Muscle layer of colon (tissue), 2 donors: ENCODE measurements around the gene PBX2.

ENCODE experiments used
- H3K27ac ChIP-seq: one replicate; pipeline ENCODE4 v1.7.0; 2013; ENCODE audit warnings: low read depth, mild to moderate bottlenecking, low read length, moderate library complexity
- H3K27me3 ChIP-seq, 2 donors: one replicate each; pipeline ENCODE4 v1.7.0; 2013; ENCODE audit warnings: low read length in 2 of 2, mild to moderate bottlenecking in 2 of 2; ENCODE audit not compliant: insufficient read depth in 2 of 2, control insufficient read depth in 1 of 2
- H3K36me3 ChIP-seq: one replicate; pipeline ENCODE4 v1.7.0; 2013; ENCODE audit warnings: mild to moderate bottlenecking, low read length; ENCODE audit not compliant: insufficient read depth
- H3K4me1 ChIP-seq: one replicate; pipeline ENCODE4 v1.7.0; 2013; ENCODE audit warnings: mild to moderate bottlenecking, low read length; ENCODE audit not compliant: insufficient read depth
- H3K4me3 ChIP-seq, 2 donors: one replicate each; pipeline ENCODE4 v1.7.0; 2013; ENCODE audit warnings: low read length in 2 of 2, low read depth in 1 of 2, mild to moderate bottlenecking in 1 of 2, moderate library complexity in 1 of 2
- H3K9ac ChIP-seq: one replicate; pipeline ENCODE4 v1.7.0; 2013; ENCODE audit warnings: low read length
- H3K9me3 ChIP-seq: one replicate; pipeline ENCODE4 v1.7.0; 2013; ENCODE audit warnings: mild to moderate bottlenecking, low read length
- donor health status: abdominal sarcoma.
- donor health status: Adenocarcinoma of cecum.

The PBX2 gene, protein sequence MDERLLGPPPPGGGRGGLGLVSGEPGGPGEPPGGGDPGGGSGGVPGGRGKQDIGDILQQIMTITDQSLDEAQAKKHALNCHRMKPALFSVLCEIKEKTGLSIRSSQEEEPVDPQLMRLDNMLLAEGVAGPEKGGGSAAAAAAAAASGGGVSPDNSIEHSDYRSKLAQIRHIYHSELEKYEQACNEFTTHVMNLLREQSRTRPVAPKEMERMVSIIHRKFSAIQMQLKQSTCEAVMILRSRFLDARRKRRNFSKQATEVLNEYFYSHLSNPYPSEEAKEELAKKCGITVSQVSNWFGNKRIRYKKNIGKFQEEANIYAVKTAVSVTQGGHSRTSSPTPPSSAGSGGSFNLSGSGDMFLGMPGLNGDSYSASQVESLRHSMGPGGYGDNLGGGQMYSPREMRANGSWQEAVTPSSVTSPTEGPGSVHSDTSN

GRCh38 chr6:32190054-32190851, at the start of gene PBX2:
Gene PBX2, minus strand, starts transcription at chr6:32190202. Its CDS starts 287 bp downstream, at chr6:32189915.
- H3K4me1 ChIP-seq: peaks cover 50% of the 10 kb centered on the region
- peaks cover 20% of the 10 kb centered on the region for H3K36me3 ChIP-seq

DNA sequence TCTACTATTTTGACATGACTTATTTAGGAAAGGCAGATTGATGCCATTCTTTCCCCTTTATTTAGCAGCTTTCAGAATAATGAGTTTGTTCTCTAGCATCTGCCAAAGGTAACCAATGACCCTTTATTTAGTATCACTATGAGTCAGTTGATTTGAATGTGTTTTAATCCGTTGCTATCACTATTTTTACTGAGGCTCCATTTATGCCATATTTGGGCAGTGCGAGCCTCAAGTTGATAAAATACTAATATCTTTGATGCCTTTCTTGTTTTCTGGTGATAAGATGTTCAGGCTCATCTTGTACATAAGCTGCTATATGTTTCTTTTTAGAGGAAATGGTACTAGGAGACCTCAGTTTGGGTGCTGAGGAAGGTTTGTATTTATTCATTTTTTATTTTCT, 49.5 kb upstream of the PBX2 start:
- H3K9me3 ChIP-seq: no peaks in the 10 kb centered on the region
- H3K27me3 ChIP-seq: no peaks in the 10 kb centered on the region
- no peaks in the 10 kb centered on the region for H3K4me1 ChIP-seq
- no peaks in the 10 kb centered on the region for H3K36me3 ChIP-seq
- no peak overlapping the region for H3K9ac ChIP-seq
- no peak overlapping the region for H3K27ac ChIP-seq
- no peak overlapping the region for H3K4me3 ChIP-seq

More at GRCh38 chr6:32190054-32190851, at the start of gene PBX2:
- peak within 1 kb of the TSS; percentile 35 to 73 for H3K4me3 ChIP-seq
- H3K9me3 ChIP-seq: no peaks in the 10 kb centered on the region
- H3K27me3 ChIP-seq: no peaks in the 10 kb centered on the region
- peak within 1 kb of the TSS; percentile 98 for H3K9ac ChIP-seq
- H3K27ac ChIP-seq: peak within 1 kb of the TSS; percentile 99

DNA sequence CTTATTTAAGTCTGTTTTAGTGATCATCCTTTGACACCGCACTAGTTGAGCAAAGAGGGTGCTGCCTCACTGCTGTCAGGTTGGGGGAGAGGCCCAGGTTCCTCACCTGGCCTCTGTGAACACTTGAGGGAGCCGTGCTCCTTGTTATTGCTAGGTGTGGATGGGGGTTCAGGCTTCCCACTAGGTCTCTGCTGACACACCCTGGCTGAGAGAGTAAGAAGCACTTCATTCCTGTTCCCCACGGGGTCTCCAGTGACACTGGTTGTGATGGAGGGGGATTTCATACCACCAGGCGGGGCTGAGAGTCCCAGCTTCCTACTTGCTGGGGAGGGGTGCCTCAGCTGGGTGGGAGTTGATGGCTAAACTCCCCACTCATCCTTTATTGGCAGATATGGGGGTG, 44.9 kb upstream of the PBX2 start:
- Histone ChIP-seq H3K36me3 (no peaks in the 10 kb centered on the region), H3K27me3 (no peaks in the 10 kb centered on the region), H3K27ac (no peak overlapping the region), H3K9ac (no peak overlapping the region), H3K9me3 (no peaks in the 10 kb centered on the region), H3K4me3 (no peak overlapping the region), H3K4me1 (no peaks in the 10 kb centered on the region)

- H3K4me3 ChIP-seq: no peak overlapping the region
- no peaks in the 10 kb centered on the region for H3K27me3 ChIP-seq
- no peaks in the 10 kb centered on the region for H3K9me3 ChIP-seq
- H3K36me3 ChIP-seq: no peaks in the 10 kb centered on the region
- no peaks in the 10 kb centered on the region for H3K4me1 ChIP-seq
- H3K27ac ChIP-seq: no peak overlapping the region
- H3K9ac ChIP-seq: no peak overlapping the region
These were observed 36.4 kb upstream of the PBX2 start for GRCh38 chr6:32226434-32226833.

DNA sequence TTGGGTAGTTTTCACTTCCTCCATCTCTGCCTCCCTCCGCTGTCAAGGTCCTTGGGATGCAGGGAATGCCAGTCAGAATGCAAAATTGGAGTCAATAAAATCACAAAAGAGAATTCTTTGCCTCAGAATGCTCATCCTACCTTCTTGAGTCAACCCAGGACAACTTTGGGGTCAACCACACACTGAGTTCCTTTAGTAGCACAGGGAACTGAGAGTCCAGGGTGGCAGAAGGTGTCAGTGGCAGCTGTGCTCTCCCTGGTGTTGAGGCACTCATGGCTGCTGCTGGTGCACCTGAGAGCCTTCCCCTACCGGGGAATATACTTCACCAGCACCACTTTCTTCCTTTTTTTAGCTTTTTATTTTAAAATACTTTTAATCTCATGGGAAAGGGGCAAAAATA, 34.7 kb upstream of the PBX2 start:
- Histone ChIP-seq H3K4me3 (no peak overlapping the region), H3K27ac (no peak overlapping the region), H3K36me3 (no peaks in the 10 kb centered on the region), H3K4me1 (no peaks in the 10 kb centered on the region), H3K27me3 (peaks cover 0 to 4% of the 10 kb centered on the region in 2 donors), H3K9me3 (no peaks in the 10 kb centered on the region), H3K9ac (no peak overlapping the region)

DNA sequence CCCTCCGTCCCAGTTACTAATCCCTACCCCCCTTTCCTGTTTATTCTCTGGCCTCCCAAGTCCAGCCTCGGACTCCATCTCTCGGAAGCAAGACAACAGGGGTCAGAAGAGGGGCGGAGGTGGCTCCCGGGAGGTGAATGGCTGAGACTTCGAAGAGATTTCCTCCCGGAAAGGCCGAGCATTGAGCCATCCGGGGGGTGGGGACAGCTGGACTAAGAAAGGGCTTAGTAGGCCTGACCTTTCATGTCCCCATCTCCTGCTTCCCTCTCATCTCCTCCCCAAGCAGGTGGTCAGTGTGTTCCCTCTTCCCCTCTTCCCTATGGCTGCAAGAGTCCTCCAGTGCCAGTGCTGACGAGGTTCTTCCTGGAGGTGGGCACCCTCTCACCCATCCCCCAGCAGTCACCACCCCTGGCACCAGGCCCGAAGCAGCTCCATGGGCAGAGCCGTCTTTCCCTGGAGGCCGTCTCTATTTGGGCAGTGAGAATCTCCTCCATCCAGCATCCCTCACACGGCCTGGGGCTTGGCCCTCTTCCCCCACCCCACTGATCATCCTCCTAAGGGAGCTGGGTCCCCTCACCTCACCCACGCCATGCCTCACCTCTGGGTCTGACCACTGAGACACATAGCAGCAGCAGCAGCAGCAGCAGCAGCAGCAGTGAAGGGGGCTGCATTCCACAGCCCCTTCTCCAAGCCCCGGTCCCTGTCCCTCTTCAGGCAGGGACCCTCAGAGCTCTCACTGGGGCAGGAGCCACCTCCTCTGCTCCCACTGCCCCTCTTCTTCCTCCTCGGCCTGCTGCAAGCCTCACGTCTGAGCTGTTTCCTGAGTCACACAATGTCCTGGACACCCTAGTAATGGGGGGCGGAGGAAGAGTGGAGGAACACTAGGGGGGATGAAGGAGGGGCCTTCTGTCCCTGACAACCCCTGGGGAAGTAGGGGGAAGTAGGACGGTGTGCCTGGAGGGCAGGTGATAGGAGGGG, 33.5 kb upstream of the PBX2 start, which contains the start of gene NOTCH4:
Gene NOTCH4 (minus strand): TSS at position 810 of the 978 bp plus-strand sequence. CDS start 139 bp downstream, at position 671.
- peaks cover 0 to 4% of the 10 kb centered on the region in 2 donors for H3K27me3 ChIP-seq
- H3K4me1 ChIP-seq: no peaks in the 10 kb centered on the region
- no peak within 1 kb of the TSS for H3K9ac ChIP-seq
- H3K9me3 ChIP-seq: no peaks in the 10 kb centered on the region
- H3K27ac ChIP-seq: no peak within 1 kb of the TSS
- H3K36me3 ChIP-seq: no peaks in the 10 kb centered on the region
- H3K4me3 ChIP-seq: no peak within 1 kb of the TSS

DNA sequence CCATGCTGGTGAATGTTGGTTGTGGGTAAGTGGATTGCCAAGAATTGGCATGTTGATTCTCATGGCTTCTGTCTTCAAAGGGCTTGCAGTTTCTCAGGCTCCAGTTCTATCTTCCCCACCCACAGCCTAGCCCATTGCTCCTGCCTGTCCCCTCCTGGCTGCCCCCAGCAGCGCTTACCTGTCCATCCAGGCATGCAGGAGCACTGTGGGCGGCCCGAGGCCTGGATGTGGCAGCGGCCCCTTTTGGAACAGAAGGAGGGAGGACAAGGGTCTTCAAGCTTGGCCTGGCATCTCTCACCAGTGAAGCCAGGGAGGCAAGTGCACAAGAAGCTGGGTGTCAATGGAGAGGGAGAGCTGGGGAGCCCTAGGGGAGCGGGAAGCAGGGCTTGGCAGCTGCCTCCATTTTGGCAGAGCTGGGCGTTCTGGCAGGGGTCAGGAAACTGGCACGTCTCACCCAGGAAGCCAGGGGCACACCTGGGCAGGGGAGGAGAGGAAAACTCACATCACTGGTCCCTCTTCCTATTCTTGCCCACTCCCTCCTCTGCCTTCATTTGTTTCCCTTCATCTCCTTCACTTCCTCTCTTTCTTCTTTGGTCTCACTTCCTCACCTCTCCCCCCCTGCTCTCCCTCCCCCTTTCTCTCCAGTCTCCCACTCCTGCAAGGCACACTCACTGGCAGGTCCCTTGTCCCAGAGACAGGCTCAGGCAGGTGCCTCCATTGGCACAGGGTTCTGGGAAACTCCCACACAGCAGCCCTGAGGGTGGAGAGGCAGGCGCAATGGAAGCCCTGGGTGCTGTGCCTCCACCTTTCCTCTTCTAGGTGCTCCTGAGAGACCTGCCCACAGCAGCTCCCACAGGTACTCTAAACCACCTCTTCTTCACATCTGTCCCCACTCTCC, 32.6 kb upstream of the PBX2 start:
- Histone ChIP-seq H3K27ac (no peak overlapping the region), H3K27me3 (peaks cover 0 to 4% of the 10 kb centered on the region in 2 donors), H3K4me1 (no peaks in the 10 kb centered on the region), H3K9ac (no peak overlapping the region), H3K9me3 (no peaks in the 10 kb centered on the region), H3K4me3 (no peak overlapping the region), H3K36me3 (no peaks in the 10 kb centered on the region)

- H3K27me3 ChIP-seq: peaks cover 0 to 4% of the 10 kb centered on the region in 2 donors
- no peak overlapping the region for H3K9ac ChIP-seq
- no peak overlapping the region for H3K27ac ChIP-seq
- H3K9me3 ChIP-seq: no peaks in the 10 kb centered on the region
- H3K36me3 ChIP-seq: no peaks in the 10 kb centered on the region
- no peaks in the 10 kb centered on the region for H3K4me1 ChIP-seq
- no peak overlapping the region for H3K4me3 ChIP-seq
These were observed 30.0 kb upstream of the PBX2 start for GRCh38 chr6:32220021-32220420.

DNA sequence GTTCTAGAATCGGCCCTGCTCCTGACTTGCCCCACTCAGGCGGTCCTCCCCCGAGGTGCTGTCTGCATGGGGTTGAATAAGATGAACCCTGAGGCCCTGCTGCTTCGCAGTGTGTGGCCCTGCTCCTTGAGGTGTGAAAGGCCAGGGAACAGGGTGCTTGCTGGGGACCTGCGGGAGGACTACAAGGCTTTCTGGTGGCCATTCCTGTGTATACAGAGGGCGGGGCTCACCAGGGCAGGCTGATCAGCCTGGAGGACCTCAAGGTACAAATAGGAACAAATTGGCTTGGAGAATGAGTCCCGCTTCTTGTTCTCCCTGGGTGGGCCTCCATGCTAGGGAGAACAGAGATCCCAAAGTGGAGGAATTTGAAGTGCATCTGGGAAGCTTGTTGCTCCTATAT, 28.2 kb upstream of the PBX2 start:
- Histone ChIP-seq H3K9me3 (no peaks in the 10 kb centered on the region), H3K36me3 (no peaks in the 10 kb centered on the region), H3K9ac (no peak overlapping the region), H3K4me3 (no peak overlapping the region), H3K4me1 (no peaks in the 10 kb centered on the region), H3K27me3 (peaks cover 0 to 4% of the 10 kb centered on the region in 2 donors), H3K27ac (no peak overlapping the region)

GRCh38 chr6:32216998-32217397, 27.0 kb upstream of the PBX2 start:
- Histone ChIP-seq H3K9ac (no peak overlapping the region), H3K27me3 (peaks cover 0 to 4% of the 10 kb centered on the region in 2 donors), H3K4me1 (no peaks in the 10 kb centered on the region), H3K4me3 (no peak overlapping the region), H3K27ac (no peak overlapping the region), H3K36me3 (no peaks in the 10 kb centered on the region), H3K9me3 (no peaks in the 10 kb centered on the region)
